Measurements from ENCODE around the gene ZNF653.

DNA sequence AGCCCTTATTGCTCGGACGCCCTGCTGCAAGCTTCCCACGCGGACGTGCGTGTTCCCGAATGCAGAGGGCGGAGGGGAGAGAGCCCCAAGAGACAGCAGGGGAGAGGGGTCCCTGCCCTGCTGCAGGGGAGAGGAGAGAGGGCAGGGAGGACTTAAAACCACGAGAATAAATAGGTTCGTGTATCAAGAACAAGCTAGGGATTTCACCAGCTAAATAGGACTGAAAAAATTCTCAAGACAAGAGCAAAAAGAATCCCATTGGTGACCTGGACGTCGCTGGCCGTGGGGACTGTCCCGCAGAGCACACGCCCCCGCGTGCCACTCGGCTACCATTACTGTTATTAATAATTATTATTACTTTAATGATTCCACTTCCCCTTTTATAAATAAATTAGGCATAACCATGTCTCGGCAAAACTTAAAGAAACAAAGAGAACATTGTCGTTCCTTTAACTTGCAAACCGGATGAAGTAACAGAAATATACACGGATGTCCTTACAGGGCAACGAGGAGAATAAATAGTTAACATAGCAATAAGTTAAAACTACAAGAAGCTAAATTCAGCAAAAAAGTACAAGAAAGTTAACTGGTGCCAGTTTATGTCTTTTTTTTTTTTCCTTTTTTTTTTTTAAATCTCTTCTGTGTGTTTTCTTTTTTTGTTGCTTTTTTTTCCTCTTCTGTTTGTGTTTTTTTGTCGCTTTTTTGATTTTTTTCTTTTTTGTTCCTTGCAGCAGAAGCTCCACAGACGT lies 53.6 kb downstream of the ZNF653 start:
- TF ChIP-seq, protein P1, sequence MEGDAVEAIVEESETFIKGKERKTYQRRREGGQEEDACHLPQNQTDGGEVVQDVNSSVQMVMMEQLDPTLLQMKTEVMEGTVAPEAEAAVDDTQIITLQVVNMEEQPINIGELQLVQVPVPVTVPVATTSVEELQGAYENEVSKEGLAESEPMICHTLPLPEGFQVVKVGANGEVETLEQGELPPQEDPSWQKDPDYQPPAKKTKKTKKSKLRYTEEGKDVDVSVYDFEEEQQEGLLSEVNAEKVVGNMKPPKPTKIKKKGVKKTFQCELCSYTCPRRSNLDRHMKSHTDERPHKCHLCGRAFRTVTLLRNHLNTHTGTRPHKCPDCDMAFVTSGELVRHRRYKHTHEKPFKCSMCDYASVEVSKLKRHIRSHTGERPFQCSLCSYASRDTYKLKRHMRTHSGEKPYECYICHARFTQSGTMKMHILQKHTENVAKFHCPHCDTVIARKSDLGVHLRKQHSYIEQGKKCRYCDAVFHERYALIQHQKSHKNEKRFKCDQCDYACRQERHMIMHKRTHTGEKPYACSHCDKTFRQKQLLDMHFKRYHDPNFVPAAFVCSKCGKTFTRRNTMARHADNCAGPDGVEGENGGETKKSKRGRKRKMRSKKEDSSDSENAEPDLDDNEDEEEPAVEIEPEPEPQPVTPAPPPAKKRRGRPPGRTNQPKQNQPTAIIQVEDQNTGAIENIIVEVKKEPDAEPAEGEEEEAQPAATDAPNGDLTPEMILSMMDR (IDR thresholded peaks at IDR 0.05; ENCODE audit: insufficient read depth, low read length): no peak
- no peak for TF ChIP-seq POLR2AphosphoS5 (IDR thresholded peaks at IDR 0.05; ENCODE audit: low read depth)
- TF ChIP-seq, protein P2, sequence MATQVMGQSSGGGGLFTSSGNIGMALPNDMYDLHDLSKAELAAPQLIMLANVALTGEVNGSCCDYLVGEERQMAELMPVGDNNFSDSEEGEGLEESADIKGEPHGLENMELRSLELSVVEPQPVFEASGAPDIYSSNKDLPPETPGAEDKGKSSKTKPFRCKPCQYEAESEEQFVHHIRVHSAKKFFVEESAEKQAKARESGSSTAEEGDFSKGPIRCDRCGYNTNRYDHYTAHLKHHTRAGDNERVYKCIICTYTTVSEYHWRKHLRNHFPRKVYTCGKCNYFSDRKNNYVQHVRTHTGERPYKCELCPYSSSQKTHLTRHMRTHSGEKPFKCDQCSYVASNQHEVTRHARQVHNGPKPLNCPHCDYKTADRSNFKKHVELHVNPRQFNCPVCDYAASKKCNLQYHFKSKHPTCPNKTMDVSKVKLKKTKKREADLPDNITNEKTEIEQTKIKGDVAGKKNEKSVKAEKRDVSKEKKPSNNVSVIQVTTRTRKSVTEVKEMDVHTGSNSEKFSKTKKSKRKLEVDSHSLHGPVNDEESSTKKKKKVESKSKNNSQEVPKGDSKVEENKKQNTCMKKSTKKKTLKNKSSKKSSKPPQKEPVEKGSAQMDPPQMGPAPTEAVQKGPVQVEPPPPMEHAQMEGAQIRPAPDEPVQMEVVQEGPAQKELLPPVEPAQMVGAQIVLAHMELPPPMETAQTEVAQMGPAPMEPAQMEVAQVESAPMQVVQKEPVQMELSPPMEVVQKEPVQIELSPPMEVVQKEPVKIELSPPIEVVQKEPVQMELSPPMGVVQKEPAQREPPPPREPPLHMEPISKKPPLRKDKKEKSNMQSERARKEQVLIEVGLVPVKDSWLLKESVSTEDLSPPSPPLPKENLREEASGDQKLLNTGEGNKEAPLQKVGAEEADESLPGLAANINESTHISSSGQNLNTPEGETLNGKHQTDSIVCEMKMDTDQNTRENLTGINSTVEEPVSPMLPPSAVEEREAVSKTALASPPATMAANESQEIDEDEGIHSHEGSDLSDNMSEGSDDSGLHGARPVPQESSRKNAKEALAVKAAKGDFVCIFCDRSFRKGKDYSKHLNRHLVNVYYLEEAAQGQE (IDR thresholded peaks at IDR 0.05; ENCODE audit: insufficient replicate concordance, low read depth): no peak
- TF ChIP-seq GABPA (IDR thresholded peaks at IDR 0.05; ENCODE audit: low read depth): no peak
- TF ChIP-seq SPI1 (IDR thresholded peaks at IDR 0.05; ENCODE audit: borderline replicate concordance, low read depth): no peak
